ENCODE measurements around the gene BRD2.
"Not testable (repeated sequence)": the region's sequence is repeated elsewhere in the genome, so short reads cannot be mapped to it uniquely, and the experiment has no call there.

BRD2 gene

GRCh38 chr6:32968093-32968866 is at the start of gene BRD2:
Gene BRD2 (plus strand): TSS chr6:32968594. CDS start chr6:32972899, 4,305 bp downstream.
- DNase-seq, result peak; percentile 98

GRCh38 chr6:32920715-32921114 is 47.7 kb upstream of the BRD2 start:
- DNase-seq, result peak; percentile 77

- peak; percentile 45 for DNase-seq
These were observed 46.3 kb upstream of the BRD2 start for GRCh38 chr6:32922083-32922482.

GRCh38 chr6:32931211-32931610 is 37.2 kb upstream of the BRD2 start:
- DNase-seq, result no peak

DNA sequence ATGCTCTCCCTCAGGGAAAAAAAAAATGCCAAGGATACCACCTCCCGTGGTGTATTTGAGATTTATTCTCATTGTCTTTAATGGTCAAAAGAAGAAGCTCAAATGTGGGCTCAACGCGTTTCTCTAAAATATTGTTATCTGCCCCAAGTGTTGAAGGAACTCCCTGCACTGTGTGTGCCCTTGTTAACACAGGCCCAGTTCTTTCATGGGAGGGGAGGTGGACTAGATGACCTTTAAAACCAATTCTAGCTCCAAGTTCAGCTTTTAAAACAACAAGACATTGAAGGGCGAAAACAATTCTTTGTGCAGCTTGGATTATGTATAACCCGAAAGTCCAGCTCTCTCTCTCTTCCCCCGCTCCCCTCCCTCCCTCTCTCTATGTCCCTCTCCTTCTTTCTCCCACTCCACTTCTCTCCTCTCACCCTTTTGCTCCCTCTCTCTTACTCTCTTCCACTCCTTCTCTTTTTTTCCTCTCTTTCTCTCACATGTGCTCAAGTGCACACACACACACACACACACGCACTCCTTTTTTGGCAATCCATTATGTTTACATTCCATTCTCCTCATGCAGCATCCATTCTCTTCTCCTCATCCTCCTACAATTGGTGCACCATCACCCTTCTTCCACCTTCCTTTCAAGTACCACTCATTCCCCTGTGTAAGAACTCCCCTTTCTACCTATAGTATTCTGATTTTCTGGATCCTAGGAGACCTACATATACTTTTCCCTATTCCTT is 36.1 kb upstream of the BRD2 start:
- no peak for DNase-seq

GRCh38 chr6:32933661-32934085 is 34.7 kb upstream of the BRD2 start:
- DNase-seq, result peak; percentile 81

- no peak for DNase-seq
These were observed 32.7 kb upstream of the BRD2 start for GRCh38 chr6:32935551-32936238.

DNA sequence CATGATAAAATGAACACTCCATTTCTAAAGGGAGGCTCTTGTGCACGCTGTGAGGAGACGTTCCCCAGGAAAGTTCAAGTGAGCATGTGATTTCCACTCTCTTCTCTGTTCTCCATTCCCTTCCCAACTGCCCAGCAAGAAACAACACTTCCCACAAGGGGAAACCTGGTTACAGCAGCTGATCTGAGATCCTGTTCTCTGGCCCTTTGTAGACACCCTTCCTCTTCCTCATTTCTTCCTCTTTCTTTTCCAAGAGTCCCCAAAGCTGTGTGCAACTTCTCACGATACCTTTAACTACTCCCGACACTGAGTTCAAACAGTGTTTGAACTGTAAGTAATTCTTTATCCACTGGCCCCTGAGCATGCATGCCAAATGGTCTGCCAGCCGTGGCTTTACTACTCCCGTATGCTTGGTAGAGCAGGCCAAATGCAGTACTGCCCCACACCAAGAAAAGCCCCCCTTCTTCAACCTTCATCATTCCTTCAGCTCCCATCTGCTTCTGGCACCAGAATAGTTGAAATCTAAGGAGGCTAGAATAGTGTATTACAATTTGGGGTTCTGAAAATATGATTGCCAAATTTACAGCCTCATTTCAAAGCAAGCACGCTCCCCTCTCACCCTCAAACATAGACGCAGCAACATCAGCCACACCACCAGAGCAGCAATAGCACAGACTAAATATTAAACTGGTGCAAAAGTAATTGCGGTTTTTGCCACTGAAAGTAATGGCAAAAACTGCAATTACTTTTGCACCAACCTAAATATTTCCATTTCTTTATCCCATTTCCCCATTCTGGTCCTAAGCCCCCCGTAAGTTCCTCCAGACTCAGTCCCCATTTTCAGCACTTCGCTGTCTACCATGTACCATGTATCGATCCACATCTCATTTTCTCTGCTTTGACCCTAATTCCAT is 31.9 kb upstream of the BRD2 start:
- DNase-seq, result no peak

DNA sequence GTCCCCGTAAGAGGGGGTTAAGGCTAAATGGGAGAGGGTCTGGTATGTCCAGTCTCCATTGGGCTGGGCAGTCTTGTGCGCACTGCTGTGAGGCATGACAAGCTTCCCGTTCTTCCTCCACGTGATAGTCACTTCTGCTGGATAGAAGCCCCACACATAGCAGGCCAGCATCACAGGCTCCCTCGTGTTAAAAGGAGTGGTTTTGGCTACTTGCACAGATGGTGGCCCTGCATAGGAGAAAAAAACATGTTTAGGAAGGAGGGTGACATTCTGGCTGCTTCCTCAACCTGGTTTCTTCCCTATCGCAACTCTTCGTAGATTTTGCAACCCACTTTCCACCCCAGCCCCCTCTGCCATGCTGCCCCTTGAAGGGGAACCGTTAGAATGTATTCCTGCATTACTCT is 31.2 kb upstream of the BRD2 start:
- no peak for DNase-seq

DNA sequence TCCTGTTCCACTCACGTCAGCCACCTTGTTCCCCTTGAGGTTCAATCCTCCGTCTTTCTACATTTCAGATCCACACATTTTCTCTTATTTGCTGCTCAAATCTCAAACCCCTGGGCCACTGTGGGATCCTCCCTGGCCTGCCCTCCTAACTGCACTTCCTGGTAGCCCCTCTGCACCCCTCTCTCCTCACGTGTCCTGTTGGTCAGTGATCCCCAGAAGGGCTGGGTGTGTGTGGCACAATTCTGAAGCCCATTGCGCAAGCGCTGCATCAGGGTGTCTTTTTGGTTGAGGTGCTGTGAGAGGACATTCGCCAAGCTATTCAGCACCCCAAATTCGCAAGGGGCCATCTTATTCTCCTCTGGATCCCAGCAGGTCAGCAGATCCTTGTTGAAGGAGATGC is 29.9 kb upstream of the BRD2 start:
- DNase-seq, result no peak

GRCh38 chr6:32940656-32941213 is 27.7 kb upstream of the BRD2 start, which contains the start of gene HLA-DMB:
Gene HLA-DMB (minus strand): TSS chr6:32941028. CDS start chr6:32940807, 221 bp downstream.
- peak; percentile 90 for DNase-seq

DNA sequence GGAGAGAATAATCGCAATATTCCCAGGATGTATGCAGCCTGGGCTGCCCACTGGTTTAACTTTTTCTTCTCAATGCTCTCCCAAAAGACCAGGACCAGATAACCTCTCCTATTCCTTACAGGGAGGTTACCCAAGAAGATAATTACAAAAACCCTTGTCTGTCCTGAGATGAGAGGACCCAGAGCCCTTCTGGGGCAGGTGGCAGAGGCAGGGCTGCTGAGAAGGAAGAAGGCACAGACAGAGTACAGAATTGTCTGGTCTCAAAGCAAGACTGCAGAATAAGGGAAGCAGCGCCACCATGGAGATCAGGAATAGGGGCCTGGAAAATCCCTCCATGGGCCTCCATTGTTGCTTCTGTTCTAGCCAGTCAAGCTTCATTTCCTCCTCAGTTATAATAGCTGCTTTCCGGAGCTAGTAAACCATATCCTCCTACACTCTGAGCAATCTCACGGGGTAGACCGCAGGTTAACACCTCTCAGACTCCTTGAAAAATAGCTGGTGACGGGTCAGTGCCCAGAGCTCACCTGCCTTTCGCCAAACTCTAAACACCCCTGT is 27.1 kb upstream of the BRD2 start:
- peak; percentile 65 for DNase-seq

GRCh38 chr6:32942555-32943123 is 25.8 kb upstream of the BRD2 start:
- DNase-seq, result not testable (repeated sequence)

GRCh38 chr6:32943864-32944649 is 24.3 kb upstream of the BRD2 start:
- DNase-seq, result no peak

DNA sequence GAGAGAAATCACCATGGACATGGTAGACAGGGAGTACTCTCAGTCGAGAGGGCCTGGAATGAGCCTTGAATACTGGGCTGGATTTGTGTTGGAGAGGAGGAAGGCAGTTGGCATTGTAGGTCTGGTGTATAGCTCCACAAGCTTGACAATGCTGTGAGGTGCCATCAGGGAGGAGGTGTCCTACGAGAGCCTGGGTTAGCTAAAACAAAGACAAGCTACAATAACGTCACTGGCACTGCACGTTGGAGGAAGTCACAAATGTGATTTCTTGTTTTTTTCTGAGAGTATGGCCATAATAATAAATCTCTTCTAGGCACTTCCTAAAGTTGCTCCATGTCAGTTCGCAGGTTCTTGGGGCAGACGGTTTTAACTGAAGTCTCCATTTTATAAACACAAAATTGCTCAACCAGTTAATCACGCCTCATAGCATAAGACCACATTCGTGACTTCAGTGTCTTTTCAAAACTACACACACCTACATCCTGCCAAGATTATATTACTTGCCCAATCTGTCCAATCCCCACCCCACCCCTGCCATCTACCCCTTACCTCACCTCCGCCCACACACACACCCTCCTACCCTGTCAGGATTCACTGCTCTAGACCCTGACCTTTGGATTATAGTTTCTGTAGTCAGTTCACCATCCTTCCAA is 23.2 kb upstream of the BRD2 start:
- no peak for DNase-seq

DNA sequence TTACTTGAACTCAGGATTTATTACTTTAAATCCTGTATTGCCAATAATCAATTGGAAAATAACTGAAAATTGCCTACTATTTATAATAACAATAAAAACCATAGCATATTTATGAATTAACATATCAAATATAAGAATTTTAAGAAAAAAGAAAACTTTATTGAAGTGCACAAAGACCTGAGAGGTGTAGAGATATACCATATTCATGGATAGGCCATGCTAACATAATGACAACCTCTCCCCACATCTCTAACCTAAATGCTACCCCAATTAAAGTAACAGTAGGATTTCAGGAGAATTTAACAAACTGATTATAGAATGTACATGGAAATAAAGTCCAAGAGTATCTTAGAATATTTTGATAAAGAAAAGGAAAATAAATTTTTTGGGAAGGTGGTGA is 22.4 kb upstream of the BRD2 start:
- DNase-seq, result no peak

DNA sequence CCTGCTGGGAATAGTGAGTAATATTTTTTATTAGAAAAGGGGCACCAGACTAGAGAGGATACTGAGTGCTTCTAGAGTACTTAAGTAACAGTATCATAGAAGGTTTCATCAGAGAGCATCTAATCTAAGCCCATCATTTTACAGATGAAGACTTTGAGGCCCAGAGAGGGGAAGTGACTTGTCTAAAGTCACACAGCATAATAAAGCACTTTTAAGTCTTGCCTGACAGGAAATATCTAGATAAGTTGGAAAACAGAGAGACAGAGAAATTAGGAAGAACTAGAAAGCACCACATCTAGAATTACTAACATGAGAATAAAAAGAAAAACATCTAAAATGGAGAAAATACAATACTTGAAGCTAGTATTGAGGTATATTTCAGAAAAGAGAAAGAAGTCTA is 21.5 kb upstream of the BRD2 start:
- no peak for DNase-seq

- peak; percentile 83 for DNase-seq
These were observed 20.6 kb upstream of the BRD2 start for GRCh38 chr6:32947552-32948465.

- DNase-seq, result no peak
These were observed 19.3 kb upstream of the BRD2 start for GRCh38 chr6:32949113-32949512.

All from DMS53 (cell line).